Measurements from ENCODE around the gene PARN.
A peak's percentile ranks its signal among the peaks of the same experiment; 100 is the strongest.
"Not testable (repeated sequence)": the region's sequence is repeated elsewhere in the genome, so short reads cannot be mapped to it uniquely, and the experiment has no call there.

PARN gene

DNA sequence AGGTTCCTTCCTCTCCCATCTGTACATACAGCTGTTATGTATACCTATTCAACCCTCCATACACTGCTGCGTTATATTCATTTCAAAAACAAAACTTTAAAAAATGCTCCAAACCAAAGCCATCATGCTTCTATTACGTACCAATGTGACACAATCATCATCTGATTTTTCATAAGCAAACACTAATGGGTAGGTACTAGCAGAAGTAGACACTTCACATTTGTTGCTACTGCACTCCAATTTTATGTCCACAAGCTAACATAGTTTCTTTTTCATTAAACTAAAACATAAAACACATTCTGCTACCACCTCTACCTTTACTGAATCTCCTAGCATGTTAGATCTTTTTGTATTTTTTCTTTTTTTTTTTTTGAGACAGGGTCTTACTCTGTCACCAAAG lies 57.5 kb downstream of the PARN start:
- DNase-seq, result no peak

DNA sequence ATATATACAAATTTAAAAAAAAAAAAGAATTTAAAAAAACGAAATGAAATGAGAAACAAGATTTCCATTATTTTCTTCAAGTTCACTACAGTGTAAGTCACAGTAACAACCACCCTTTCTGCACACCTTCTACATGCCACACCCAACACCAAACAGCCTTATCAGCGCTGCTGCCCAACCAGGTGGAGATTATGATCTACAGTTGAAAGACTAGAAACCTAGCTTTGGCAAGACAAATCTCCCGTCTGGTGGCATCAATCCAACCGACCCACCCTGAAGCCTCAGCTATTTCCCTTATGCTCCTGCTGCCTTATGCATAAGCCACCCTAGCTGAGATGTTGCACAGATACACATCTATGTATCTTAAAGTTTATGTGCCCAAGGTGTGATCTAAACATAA lies 60.8 kb downstream of the PARN start:
- DNase-seq, result no peak

DNA sequence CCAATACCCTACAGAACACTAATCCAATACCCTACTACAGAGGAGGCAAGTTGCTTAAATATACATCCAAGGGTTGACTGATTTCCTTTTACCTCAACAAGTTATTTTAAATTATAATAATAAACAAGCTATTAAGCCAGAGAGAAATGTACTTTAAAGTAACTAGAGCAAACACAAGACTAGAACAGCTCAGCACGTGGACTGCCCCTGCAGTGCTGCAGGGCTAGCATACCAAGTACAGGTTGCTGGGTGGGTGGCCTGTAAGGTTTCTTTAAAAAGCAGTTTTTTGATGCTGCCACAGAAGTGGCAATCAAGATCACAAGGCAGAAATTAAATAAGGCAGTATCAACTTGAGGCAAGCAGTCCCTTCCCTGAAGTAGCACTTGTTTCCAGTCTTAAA lies 63.5 kb downstream of the PARN start:
- no peak for DNase-seq

DNA sequence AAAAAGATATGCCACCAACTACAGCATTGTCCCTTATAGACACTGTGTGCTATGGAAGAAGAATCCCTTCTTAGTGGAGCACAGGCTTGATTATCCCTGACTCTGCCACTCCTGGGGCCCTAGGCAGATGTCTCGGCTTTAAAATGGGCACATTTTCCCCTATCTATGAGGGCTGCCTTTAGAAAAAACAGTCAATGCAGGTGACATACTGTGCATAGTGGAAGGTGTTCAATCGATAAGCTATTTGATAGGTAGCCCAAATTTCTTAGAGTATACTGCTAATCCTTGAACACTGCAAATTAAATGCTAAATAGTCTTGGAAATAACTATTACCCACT lies 64.4 kb downstream of the PARN start:
- no peak for DNase-seq

DNA sequence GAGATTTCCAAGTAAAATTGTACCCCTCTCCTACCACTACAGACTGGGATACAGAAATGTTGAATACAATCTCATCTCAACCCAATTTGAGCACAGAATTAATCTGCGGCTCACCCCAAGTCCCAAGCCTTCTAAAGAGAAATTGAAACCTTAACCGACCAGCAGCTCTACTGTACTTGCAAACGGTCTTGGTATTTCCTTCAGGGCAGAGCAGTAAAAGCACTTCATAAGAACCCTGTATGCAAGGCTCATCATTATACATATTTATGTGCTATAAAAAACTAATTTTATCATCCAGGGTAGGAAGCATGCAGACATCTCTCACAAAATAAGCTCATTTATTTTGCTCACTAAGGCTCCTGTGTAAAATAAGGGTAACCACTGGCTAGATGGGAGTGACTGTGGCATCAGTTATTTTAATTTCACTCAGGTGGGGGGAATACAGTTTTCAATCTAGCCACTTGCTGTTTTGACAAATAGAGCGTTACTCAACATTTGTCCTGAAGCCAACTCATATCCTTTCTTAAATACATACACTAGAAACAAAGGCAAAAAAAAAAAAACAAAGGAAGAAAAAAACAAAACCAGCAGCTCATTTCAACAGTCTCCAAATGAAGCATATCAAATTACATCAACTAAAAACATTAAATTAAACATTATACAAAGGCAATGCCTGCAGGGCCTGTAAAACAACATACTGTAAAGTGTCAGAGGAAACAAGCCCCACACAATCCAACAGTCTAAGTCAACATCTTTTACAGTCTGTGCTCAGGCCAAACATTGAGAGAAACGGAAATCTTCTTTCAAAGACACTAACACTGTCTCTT lies 65.0 kb downstream of the PARN start:
- DNase-seq, result no peak

DNA sequence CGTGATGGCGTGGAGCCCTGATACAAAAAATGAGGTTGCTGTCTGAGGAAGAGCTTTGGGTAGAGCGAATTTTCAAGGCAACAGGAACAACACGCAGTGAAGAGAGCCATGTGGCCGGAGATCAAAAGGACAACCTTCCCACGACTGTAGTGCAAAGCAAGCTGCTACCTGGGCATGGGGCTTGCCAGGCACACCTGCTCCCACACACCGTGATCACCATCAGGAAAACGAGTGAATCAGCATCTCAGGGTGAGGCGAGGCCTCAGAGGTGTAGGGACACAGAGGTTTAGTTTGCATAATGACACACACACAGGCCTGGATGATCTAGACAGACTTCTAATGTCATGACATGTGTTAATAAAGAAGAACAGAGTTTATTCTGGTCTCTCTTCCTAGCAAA lies 65.7 kb downstream of the PARN start:
- no peak for DNase-seq

DNA sequence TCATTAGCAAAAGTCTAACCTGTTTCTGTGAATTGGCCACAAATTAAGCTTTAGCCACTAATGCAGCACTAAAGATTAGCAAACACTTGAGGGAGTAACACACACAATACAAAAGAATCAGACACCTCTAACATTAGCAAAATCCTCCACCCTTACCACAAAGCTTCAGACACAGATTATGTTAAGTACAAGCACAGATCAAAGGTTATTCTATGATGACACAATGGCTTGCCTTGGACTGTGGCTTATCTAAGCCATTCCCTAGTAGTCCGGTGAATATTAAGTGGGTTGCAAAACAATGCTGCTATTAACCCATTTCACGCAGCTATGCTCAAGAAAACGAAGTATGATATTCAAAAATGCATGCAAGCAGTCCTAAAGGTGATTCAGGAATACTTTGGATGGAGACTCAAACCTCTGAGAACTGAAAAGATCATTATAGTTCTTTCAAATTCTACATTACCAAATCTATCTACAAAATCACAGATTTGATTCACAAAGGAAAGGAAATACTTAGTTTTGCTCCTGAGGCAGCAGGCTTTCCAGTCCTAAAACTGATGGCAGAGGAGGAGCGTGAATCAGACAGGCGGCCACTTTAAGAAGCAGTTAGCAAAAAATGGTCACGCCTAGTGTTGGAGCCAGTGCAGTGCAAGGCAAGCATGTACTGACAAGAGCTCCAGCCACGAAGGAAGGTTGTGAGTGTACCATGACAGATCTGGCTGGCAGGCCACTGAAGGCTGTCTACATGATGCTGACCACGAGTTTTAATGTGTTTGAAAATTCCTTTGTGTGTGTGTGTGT lies 67.2 kb downstream of the PARN start:
- peak; percentile 17 for DNase-seq

DNA sequence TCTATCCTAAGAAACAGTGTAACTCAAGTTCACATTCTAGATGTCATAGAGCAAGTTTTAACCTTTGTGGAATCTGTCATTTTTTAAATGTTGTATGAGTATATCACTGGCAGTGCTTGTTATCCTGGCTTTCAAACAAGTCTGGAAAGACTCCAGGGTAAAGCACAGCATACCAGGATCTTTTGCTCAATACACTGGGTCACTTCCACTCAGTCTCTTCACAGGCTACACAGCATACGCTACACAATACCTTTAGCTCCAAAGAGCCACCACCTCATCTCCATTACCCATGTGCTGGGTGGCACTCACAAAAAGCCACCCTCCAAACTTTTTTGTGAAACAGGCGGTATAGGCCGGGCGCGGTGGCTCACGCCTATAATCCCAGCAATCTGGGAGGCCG lies 69.5 kb downstream of the PARN start:
- DNase-seq, result no peak

DNA sequence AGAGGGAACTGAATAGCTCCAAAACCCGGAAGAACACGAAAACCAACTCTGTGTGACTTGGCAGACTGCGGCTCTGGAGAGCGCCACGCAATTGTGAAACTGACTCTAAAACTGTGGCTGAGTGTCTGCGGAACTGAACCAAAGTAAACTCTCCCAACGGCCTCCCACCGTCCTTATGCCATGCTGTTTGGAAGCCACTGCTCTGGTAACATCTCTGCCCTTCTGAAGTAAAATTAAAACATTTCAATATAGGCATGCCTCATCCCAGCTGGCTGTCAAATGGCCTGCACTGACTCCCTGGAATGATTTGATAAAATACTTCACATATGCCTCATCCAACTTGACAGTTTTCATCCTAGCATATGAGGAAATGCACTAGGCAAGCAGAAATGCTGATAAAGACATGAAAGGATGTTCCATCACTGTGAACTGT lies 70.2 kb downstream of the PARN start:
- peak; percentile 80 for DNase-seq

DNA sequence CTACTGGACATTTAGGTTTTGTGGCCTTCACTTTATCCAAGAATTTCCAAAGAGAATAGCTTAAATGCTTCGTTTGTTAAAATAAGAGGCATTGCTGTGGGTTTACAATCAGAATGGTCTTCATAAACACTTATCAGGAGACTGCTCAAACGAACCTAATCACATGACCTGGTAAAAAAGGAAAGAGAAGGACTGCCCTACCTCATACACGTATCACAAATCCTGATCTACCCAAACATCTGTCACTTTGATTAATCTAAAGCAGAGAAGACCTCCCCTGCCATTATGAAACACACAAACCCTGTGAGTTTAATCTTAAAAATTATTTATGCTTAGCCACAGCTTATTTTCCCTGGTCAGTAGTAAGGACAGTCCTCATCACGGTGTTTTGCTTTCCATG lies 76.6 kb downstream of the PARN start:
- no peak for DNase-seq

DNA sequence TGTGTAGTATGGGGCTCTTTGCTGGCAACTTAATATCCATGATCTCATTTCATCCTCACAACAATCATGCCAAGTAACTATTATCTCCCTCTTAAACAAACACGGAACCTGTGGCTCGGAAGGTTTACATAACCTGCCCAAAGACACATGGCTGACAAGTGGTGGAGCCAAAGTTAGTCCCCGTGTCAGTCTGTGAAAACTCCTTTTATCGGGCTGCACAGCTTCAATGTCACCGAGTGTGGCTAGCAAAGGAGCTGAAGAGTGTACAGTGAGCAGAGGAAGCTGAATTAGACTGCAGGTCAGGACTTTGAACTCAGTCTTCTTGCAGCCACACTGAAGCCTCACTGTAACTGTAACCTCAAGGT lies 80.3 kb downstream of the PARN start:
- DNase-seq, result no peak

DNA sequence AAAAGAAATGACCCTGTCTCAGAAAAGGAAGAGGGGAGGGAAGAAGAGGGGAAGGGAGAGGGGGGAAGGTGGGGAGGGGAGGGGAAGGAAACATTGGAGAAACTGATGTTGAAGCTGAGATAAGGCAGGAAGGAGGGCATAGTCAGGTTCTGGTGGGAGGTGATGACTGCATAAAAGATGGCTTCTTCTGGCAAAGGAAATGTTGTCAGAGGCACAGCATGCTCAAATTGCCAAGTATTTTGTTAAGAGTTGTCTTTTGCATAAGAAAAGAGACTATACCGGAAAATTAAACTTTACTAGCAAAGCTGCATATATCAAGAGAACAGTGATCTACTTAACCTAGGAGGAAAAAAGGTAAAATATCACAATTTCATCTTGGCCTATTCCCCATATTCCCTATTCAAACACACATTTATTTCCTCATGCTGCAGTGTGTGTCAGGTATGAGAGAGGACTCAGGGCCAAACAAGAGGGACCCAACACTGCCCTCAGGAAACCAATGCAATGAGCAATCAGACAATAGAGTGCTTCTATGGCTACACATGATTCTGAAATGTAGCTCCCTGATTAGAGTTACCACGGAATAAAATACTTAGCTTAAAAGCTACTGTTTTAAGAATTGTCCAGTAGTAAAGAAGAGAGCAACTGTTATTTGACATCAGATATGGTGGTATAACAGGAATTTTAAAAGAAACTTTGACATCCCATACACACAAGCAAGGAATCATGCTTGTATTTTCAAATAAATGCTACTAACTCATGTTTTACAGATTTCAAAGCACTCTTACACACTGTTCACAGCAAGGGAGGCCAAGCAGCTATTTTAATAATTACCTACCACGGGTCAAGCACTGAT lies 80.9 kb downstream of the PARN start:
- DNase-seq, result no peak

DNA sequence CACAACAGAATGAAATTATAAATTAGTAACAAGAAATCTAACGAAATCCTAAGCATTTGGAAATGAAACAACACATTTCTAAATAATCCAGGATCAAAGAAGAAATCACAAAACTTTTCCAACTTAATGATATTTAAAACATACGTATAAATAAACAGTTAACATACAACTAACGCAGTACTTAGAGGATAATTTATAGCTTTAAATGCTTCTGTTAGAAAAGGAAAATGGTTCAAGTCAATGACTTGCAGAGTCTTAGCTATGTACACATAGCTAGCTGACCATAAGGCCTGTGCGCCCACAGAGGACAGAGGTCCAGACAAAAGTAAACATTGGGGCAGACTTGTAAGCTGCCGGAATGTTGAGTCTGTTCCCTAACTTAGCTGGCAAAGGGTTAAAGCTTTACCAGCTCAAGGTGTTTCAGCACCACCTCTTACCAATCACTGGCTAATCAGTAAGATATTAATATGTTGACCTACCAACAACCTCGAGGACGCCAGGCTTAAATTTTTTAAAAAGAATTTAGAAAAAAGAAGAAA lies 84.6 kb downstream of the PARN start:
- no peak for DNase-seq

DNA sequence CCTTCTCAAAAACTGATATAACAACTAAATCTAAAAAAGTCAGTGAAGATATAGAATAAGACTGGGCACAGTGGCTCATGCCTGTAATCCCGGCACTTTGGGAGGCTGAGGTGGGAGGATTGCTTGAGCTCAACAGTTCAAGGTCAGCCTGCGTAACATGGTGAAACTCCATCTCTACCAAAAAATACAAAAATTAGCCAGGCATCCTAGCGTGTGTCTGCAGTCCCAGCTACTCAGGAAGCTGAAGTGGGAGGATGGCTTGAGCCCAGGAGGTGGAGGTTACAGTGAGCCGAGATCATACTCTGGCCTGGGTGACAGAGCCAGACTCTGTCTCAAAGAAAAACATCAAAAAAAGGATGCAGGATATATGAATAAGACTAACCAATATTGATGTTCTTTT lies 85.2 kb downstream of the PARN start:
- DNase-seq, result not testable (repeated sequence)

DNA sequence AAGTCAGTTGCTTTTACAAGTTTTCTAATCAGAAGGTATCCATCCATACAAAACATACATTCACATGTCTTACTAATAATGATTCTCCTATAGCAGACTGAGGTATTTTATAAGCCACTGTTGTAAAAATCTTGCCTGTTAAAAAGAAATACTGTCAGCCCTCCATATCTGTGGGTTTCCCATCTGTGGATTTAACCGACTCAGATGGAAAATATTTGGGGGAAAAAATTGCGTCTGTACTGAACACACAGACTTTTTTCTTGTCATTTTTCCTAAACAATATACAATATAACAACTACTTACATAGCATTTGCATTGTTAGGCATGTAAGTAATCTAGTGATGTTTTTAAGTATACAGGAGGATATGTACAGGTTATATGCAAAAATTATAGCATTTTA lies 90.4 kb downstream of the PARN start:
- DNase-seq, result no peak

DNA sequence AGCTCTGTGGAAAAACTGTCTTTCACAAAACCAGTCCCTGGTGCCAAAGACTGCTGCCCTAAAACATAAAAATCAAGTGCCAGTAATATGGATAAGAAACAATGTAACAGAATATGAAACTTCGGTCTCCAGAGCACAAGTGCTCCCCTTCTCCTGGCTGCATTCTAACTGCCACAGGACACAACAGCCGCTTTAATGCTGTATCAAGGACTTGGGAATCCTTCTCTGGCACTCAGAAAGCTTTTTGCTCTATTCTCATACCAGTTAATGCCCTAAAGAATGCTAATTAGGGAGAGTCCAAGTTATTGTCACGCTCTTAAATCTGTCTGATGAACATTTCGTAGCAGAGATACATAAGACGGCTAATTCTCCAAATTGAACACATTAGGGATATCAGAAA lies 90.9 kb downstream of the PARN start:
- DNase-seq, result no peak

DNA sequence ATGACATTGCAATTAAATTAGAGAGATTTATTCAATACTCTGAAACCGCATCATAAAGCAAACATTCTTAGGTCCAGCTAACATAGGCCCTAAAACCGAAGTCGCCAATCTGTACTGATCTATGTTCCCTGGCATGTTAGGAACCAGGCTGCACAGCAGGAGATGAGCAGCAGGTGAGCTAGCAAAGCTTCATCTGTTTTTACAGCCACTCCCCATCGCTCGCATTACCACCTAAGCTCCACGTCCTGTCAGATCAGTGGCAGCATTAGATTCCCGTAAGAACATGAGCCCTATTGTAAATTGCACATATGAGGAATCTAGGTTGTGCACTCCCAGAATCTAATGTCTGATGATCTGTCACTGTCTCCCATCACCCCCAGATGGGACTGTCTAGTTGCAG lies 91.5 kb downstream of the PARN start:
- no peak for DNase-seq

DNA sequence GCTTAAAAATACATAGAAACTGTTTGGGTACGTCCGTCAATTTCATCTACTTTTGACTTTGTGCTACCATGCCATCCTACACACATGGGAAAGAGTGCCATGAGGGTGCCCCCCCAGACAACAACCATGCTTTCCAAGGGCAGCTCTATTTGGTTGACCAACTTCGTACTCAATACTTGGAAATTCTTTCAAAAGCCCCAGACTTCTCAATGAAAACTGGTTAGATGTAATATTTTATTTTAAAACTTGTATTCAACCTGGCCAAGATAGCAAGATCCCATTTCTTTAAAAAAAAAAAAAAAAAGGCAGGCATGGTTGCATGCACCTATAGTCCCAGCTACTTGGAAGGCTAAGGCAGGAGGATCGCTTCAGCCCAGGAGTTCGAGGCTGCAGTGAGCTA lies 98.4 kb downstream of the PARN start:
- DNase-seq, result no peak

DNA sequence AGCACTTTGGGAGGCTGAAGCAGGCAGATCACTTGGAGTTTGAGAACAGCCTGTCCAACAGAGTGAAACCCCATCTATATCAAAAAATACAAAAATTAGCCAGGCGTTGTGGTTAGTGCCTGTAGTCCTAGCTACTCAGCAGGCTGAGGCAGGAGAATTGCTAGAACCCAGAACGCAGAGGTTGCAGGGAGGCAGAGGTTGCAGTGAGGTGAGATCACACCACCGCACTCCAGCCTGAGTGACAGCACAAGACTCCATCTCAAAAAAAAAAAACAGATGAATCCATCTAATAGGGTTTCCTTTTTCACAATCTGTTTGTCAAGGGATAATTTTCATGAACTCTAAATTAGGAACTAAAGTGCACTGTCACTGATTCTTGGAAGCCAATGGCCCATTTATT lies 99.0 kb downstream of the PARN start:
- DNase-seq, result no peak

DNA sequence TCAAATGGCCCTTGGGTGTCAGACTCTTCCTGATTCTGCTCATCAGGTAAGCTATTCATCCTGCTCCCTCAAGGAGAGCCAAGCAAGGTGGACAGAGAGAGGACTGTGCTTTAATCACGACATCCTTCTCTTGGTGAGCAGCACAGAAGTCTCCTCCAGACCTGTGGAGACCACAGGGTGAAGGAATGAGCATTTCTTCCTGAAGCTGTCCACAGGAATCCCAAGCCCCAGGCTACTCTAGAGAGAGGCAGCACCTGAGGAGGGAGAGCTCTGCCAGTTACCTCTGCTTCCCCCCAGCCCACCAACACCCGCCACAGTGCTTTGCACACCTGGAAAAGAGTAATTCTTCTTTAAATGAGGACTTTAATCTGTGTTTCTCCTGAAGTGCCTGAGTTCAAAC lies 100.0 kb downstream of the PARN start:
- no peak for DNase-seq

DNA sequence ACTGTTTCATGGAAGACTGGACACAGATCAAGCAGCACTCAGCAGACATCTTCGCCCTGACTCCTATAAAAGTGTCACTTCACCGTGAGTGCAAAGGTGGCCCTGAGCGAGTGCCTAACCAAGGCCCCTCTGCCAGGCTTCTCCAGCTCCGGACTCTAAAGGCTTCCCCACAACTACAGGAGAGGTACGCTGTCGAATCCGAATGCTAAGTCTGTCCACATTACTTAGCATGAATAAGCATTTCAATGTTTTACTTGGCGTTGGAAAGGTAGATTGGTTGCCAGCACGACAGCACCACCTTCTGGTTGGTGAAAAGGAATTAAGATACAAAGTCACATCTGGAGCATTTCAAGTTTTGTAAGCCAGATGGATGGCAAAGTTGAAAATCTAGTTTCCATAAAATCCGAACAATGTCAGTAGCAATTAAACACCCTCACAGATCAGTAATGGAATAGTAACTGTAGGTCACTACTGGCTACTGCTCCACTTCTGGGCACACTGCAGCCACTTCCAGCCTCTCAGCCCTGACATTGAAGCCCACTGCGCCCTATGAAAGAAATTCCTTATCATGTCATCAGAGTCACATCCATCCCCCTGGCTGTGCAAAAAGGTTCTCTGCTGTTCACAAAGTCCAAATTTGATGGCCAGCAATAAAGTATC lies 100.9 kb downstream of the PARN start:
- peak; percentile 61 for DNase-seq

DNA sequence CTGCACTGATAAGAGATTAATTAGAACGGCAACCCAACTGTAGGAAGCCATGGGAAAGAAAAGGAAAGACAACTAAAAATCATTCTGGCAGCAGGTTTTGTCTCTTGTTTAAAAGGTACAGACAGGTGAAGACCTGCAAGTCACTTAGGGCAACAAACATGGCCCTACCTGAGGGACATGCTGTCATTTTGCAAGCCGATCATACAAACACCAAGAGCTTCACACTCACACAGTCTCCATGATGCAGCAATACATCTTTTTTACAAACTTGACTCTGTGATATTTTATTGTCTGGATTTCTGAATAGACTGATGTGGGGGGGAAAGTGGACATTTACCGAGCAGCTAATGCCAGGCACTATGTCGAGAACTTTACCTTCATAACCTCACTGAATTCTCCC lies 101.8 kb downstream of the PARN start:
- DNase-seq, result no peak

Data from NCI-H226 (cell line).